ENCODE measurements around the gene STX5. TPM values are rescaled to one million over a fixed set of nuclear protein-coding genes. Genes with fewer than 3 reads are reported as not detected.

The STX5 gene
- total RNA-seq, 1 donor from 2014 or later: 30.2 TPM

- H3K79me2 ChIP-seq (ENCODE audit: low read depth): peaks cover 25% of the 10 kb centered on the region
- Mint-ChIP-seq H3K9me3 (no peaks in the 10 kb centered on the region), H3K27me3 (ENCODE audit: insufficient read depth, low read depth) (peaks cover 4% of the 10 kb centered on the region), H3K4me1 (peaks cover 19% of the 10 kb centered on the region), H3K4me3 (no peak overlapping the region), H3K27ac (no peak overlapping the region), H3K36me3 (peaks cover 41% of the 10 kb centered on the region)
- no peak overlapping the region for H3K4me3 ChIP-seq
- H3F3A ChIP-seq (ENCODE audit: low read depth): peaks cover 36% of the 10 kb centered on the region
- H3K9ac ChIP-seq: no peak overlapping the region
- peaks cover 12% of the 10 kb centered on the region for H4K20me1 ChIP-seq (ENCODE audit: low read depth)
- peaks cover 6% of the 10 kb centered on the region for H3K36me3 ChIP-seq
- no peak overlapping the region for H3K27ac ChIP-seq
- no peak overlapping the region for H2AFZ ChIP-seq (replicated peaks)
- peaks cover 6% of the 10 kb centered on the region for H3K4me1 ChIP-seq
- DNase-seq (ENCODE audit: low spot score): no peak
- H3K4me2 ChIP-seq: no peak overlapping the region
- H3K27me3 ChIP-seq: no peaks in the 10 kb centered on the region
- no peaks in the 10 kb centered on the region for H3K9me3 ChIP-seq (ENCODE audit: low read depth)
- TF ChIP-seq EZH2phosphoT487 (IDR thresholded peaks at IDR 0.05) (no peak), EZH2 (IDR thresholded peaks at IDR 0.05) (no peak)
- TF ChIP-seq, protein P1, sequence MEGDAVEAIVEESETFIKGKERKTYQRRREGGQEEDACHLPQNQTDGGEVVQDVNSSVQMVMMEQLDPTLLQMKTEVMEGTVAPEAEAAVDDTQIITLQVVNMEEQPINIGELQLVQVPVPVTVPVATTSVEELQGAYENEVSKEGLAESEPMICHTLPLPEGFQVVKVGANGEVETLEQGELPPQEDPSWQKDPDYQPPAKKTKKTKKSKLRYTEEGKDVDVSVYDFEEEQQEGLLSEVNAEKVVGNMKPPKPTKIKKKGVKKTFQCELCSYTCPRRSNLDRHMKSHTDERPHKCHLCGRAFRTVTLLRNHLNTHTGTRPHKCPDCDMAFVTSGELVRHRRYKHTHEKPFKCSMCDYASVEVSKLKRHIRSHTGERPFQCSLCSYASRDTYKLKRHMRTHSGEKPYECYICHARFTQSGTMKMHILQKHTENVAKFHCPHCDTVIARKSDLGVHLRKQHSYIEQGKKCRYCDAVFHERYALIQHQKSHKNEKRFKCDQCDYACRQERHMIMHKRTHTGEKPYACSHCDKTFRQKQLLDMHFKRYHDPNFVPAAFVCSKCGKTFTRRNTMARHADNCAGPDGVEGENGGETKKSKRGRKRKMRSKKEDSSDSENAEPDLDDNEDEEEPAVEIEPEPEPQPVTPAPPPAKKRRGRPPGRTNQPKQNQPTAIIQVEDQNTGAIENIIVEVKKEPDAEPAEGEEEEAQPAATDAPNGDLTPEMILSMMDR (IDR thresholded peaks at IDR 0.05): no peak
Observed at GRCh38 chr11:62794201-62794775, 37.6 kb downstream of the STX5 start.

DNA sequence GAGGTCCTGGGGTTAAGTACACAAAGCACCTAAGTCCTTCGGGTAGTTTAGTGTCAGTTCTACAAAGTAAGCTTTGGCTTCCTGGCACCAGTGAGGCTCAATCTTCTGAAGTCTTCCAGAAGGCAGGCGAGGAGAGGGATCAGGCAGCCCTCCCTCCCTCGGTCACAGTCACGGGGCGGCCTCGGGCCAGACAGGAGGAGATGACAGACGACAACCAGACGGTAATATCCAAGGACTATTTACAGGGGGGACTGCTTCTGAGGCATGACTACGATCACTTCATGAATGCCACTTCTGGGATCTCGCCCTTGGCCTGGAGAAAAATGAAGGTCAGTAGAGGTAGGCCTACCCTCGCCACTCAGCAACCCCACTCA lies 39.7 kb downstream of the STX5 start:
- DNase-seq (ENCODE audit: low spot score): peak; percentile 44
- peak overlapping the region; percentile 2 for H3K27ac ChIP-seq
- no peaks in the 10 kb centered on the region for H3K9me3 Mint-ChIP-seq

GRCh38 chr11:62791501-62792201 lies 40.2 kb downstream of the STX5 start, which contains the start of gene TMEM223:
Gene TMEM223, minus strand, starts transcription at chr11:62792006. Its CDS starts 12 bp downstream, at chr11:62791994.
- Histone ChIP-seq H3K36me3 (peaks cover 6% of the 10 kb centered on the region), H3K9me3 (ENCODE audit: low read depth) (no peaks in the 10 kb centered on the region), H2AFZ (replicated peaks) (peak within 1 kb of the TSS; percentile 14), H3K4me3 (peak within 1 kb of the TSS; percentile 86), H3K4me1 (peaks cover 6% of the 10 kb centered on the region), H3K27me3 (no peaks in the 10 kb centered on the region), H3K4me2 (peak within 1 kb of the TSS; percentile 86), H3K9ac (peak within 1 kb of the TSS; percentile 68), H3K79me2 (ENCODE audit: low read depth) (peaks cover 45% of the 10 kb centered on the region), H4K20me1 (ENCODE audit: low read depth) (peaks cover 12% of the 10 kb centered on the region), H3F3A (ENCODE audit: low read depth) (peaks cover 60% of the 10 kb centered on the region), H3K27ac (peak within 1 kb of the TSS; percentile 2)
- TF ChIP-seq, protein P1 (IDR thresholded peaks at IDR 0.05): peak; percentile 24
- no peak for TF ChIP-seq EZH2 (IDR thresholded peaks at IDR 0.05)
- peak; percentile 90 for DNase-seq (ENCODE audit: low spot score)
- Mint-ChIP-seq H3K4me3 (peak within 1 kb of the TSS; percentile 89), H3K9me3 (no peaks in the 10 kb centered on the region), H3K27me3 (ENCODE audit: insufficient read depth, low read depth) (peaks cover 5% of the 10 kb centered on the region), H3K36me3 (peaks cover 34% of the 10 kb centered on the region), H3K27ac (peak within 1 kb of the TSS; percentile 98), H3K4me1 (peaks cover 27% of the 10 kb centered on the region)

More for the DNA sequence above, 39.7 kb downstream of the STX5 start:
- peak overlapping the region; percentile 89 for H3K4me3 Mint-ChIP-seq
- peaks cover 54% of the 10 kb centered on the region for H3F3A ChIP-seq (ENCODE audit: low read depth)
- H3K9me3 ChIP-seq (ENCODE audit: low read depth): no peaks in the 10 kb centered on the region
- peaks cover 27% of the 10 kb centered on the region for H3K4me1 Mint-ChIP-seq
- H3K27me3 ChIP-seq: no peaks in the 10 kb centered on the region
- H3K4me1 ChIP-seq: peaks cover 6% of the 10 kb centered on the region
- TF ChIP-seq, protein P1 (IDR thresholded peaks at IDR 0.05): no peak
- no peak for TF ChIP-seq EZH2phosphoT487 (IDR thresholded peaks at IDR 0.05)
- TF ChIP-seq EZH2 (IDR thresholded peaks at IDR 0.05): no peak
- peak overlapping the region; percentile 86 for H3K4me2 ChIP-seq
- H3K36me3 ChIP-seq: peaks cover 6% of the 10 kb centered on the region
- peaks cover 35% of the 10 kb centered on the region for H3K36me3 Mint-ChIP-seq
- H3K27me3 Mint-ChIP-seq (ENCODE audit: insufficient read depth, low read depth): peaks cover 5% of the 10 kb centered on the region
- no peak overlapping the region for H2AFZ ChIP-seq (replicated peaks)
- H3K79me2 ChIP-seq (ENCODE audit: low read depth): peaks cover 45% of the 10 kb centered on the region
- peaks cover 12% of the 10 kb centered on the region for H4K20me1 ChIP-seq (ENCODE audit: low read depth)
- no peak overlapping the region for H3K9ac ChIP-seq
- H3K27ac Mint-ChIP-seq: peak overlapping the region; percentile 98
- H3K4me3 ChIP-seq: peak overlapping the region; percentile 86
